ENCODE measurements around the gene SEMA3G. TPM values are rescaled to one million over a fixed set of nuclear protein-coding genes. Genes with fewer than 3 reads are reported as not detected.
A peak's percentile ranks its signal among the peaks of the same experiment; 100 is the strongest.

SEMA3G gene
- total and polyA plus RNA-seq, 2 donors from 2014 or later = 25.7 to 28.2 TPM

GRCh38 chr3:52443791-52444687 is 864 bp downstream of the SEMA3G start:
- no peaks in the 10 kb centered on the region for H3K36me3 ChIP-seq (ENCODE audit: control insufficient read depth in 2 of 3, insufficient read depth in 3 of 3, low read length in 3 of 3)
- no peak for FAIRE-seq
- DNase-seq = peak in 1 of 5 donors; percentile 38
- no peak overlapping the region for H3K27ac ChIP-seq (ENCODE audit: low read depth in 2 of 2, low read length in 2 of 2)
- no peak overlapping the region for H3K9ac ChIP-seq (ENCODE audit: low read length in 3 of 3)
- H3K4me1 ChIP-seq (ENCODE audit: control insufficient read depth in 2 of 3, insufficient read depth in 2 of 3, low read depth in 1 of 3, low read length in 3 of 3) = peaks cover 0 to 11% (median 0%) of the 10 kb centered on the region in 3 donors
- peak overlapping the region in 2 of 3 donors; percentile 11 to 31 for H3K4me3 ChIP-seq (ENCODE audit: low read length in 3 of 3)
- no peaks in the 10 kb centered on the region for H3K9me3 ChIP-seq (ENCODE audit: control insufficient read depth in 2 of 3, insufficient read depth in 1 of 3, low read length in 3 of 3)
- H3K27me3 ChIP-seq (ENCODE audit: control insufficient read depth, insufficient read depth, low read length) = no peaks in the 10 kb centered on the region
- intact Hi-C loops (cut with DNase I) = no loop called here
- TF ChIP-seq CTCF (IDR thresholded peaks at IDR 0.05; ENCODE audit: borderline replicate concordance, extremely low read depth, insufficient read depth) = no peak

- H3K4me1 ChIP-seq (ENCODE audit: control insufficient read depth in 2 of 3, insufficient read depth in 2 of 3, low read depth in 1 of 3, low read length in 3 of 3) = peaks cover 0 to 11% (median 0%) of the 10 kb centered on the region in 3 donors
- intact Hi-C loops (cut with DNase I) = no loop called here
- H3K9ac ChIP-seq (ENCODE audit: low read length in 3 of 3) = no peak overlapping the region
- DNase-seq (no peak), FAIRE-seq (no peak)
- no peaks in the 10 kb centered on the region for H3K27me3 ChIP-seq (ENCODE audit: control insufficient read depth, insufficient read depth, low read length)
- H3K27ac ChIP-seq (ENCODE audit: low read depth in 2 of 2, low read length in 2 of 2) = no peak overlapping the region
- TF ChIP-seq CTCF (IDR thresholded peaks at IDR 0.05; ENCODE audit: borderline replicate concordance, extremely low read depth, insufficient read depth) = no peak
- H3K36me3 ChIP-seq (ENCODE audit: control insufficient read depth in 2 of 3, insufficient read depth in 3 of 3, low read length in 3 of 3) = no peaks in the 10 kb centered on the region
- no peaks in the 10 kb centered on the region for H3K9me3 ChIP-seq (ENCODE audit: control insufficient read depth in 2 of 3, insufficient read depth in 1 of 3, low read length in 3 of 3)
- H3K4me3 ChIP-seq (ENCODE audit: low read length in 3 of 3) = peak overlapping the region in 1 of 3 donors; percentile 31
Measured at GRCh38 chr3:52443268-52443610, 1.7 kb downstream of the SEMA3G start.

- no peak overlapping the region for H3K27ac ChIP-seq (ENCODE audit: low read depth in 2 of 2, low read length in 2 of 2)
Measured at GRCh38 chr3:52442409-52443267, 2.3 kb downstream of the SEMA3G start.

More at GRCh38 chr3:52442409-52443267, 2.3 kb downstream of the SEMA3G start:
- peak overlapping the region in 1 of 3 donors; percentile 31 for H3K4me3 ChIP-seq (ENCODE audit: low read length in 3 of 3)
- no peak for FAIRE-seq
- no peaks in the 10 kb centered on the region for H3K27me3 ChIP-seq (ENCODE audit: control insufficient read depth, insufficient read depth, low read length)
- no peak for DNase-seq
- H3K9ac ChIP-seq (ENCODE audit: low read length in 3 of 3) = no peak overlapping the region
- H3K36me3 ChIP-seq (ENCODE audit: control insufficient read depth in 2 of 3, insufficient read depth in 3 of 3, low read length in 3 of 3) = no peaks in the 10 kb centered on the region
- intact Hi-C loops (cut with DNase I) = no loop called here
- no peaks in the 10 kb centered on the region for H3K9me3 ChIP-seq (ENCODE audit: control insufficient read depth in 2 of 3, insufficient read depth in 1 of 3, low read length in 3 of 3)
- peaks cover 0 to 11% (median 0%) of the 10 kb centered on the region in 3 donors for H3K4me1 ChIP-seq (ENCODE audit: control insufficient read depth in 2 of 3, insufficient read depth in 2 of 3, low read depth in 1 of 3, low read length in 3 of 3)
- no peak for TF ChIP-seq CTCF (IDR thresholded peaks at IDR 0.05; ENCODE audit: borderline replicate concordance, extremely low read depth, insufficient read depth)

All from kidney (tissue), 14 donors.